HG02938 (cell line): Measurements from ENCODE around the gene TTC28.

Experiments used
- ATAC-seq: cut with Tn5 transposase; IDR thresholded peaks from one replicate; pipeline ENCODE4 v1.9.1; 2021; ENCODE audit warnings: mild to moderate bottlenecking, moderate library complexity; ENCODE audit not compliant: unreplicated experiment

TTC28 gene

GRCh38 chr22:28017558-28017820 is 662.2 kb downstream of the TTC28 start:
- no peak for ATAC-seq

GRCh38 chr22:28016781-28017557 is 662.7 kb downstream of the TTC28 start:
- no peak for ATAC-seq

- no peak for ATAC-seq
Measured at GRCh38 chr22:28015676-28016601, 663.7 kb downstream of the TTC28 start.

- no peak for ATAC-seq
Measured at GRCh38 chr22:28015046-28015425, 664.6 kb downstream of the TTC28 start.

- ATAC-seq, result no peak
Measured at GRCh38 chr22:28014211-28015045, 665.2 kb downstream of the TTC28 start.

- no peak for ATAC-seq
Measured at GRCh38 chr22:28013611-28014010, 666.0 kb downstream of the TTC28 start.

GRCh38 chr22:28012832-28013460 is 666.7 kb downstream of the TTC28 start:
- no peak for ATAC-seq

GRCh38 chr22:28009272-28009827 is 670.3 kb downstream of the TTC28 start:
- peak; percentile 51 for ATAC-seq

- ATAC-seq, result no peak
Measured at GRCh38 chr22:28008649-28009048, 671.0 kb downstream of the TTC28 start.

- no peak for ATAC-seq
Measured at GRCh38 chr22:28008056-28008455, 671.6 kb downstream of the TTC28 start.

GRCh38 chr22:28006271-28006670 is 673.4 kb downstream of the TTC28 start:
- ATAC-seq, result no peak

- ATAC-seq, result no peak
Measured at GRCh38 chr22:28005513-28005912, 674.1 kb downstream of the TTC28 start.

GRCh38 chr22:28004021-28004420 is 675.6 kb downstream of the TTC28 start:
- ATAC-seq, result no peak

GRCh38 chr22:28002863-28003565 is 676.6 kb downstream of the TTC28 start:
- ATAC-seq, result no peak

GRCh38 chr22:28002181-28002700 is 677.4 kb downstream of the TTC28 start:
- no peak for ATAC-seq

- no peak for ATAC-seq
Measured at GRCh38 chr22:28001171-28001835, 678.3 kb downstream of the TTC28 start.

- no peak for ATAC-seq
Measured at GRCh38 chr22:28000361-28000760, 679.3 kb downstream of the TTC28 start.

GRCh38 chr22:27999876-28000275 is 679.8 kb downstream of the TTC28 start:
- ATAC-seq, result no peak
